Trophoblast cell (in vitro differentiated cells and primary cell): ENCODE measurements around the gene FBXW9.
A peak's percentile ranks its signal among the peaks of the same experiment; 100 is the strongest.

ENCODE experiments used
- DNase-seq, 2 donors: peaks; one replicate each; pipeline ENCODE4 v3.0.0-alpha.2; 2016
- H2AFZ ChIP-seq: 2 replicates; pipeline ENCODE4 v1.6.1; 2013; ENCODE audit warnings: low read length, moderate library complexity, mild to moderate bottlenecking; ENCODE audit not compliant: insufficient read depth, poor library complexity
- H2AK5ac ChIP-seq: 2 replicates; pipeline ENCODE4 v1.6.1; 2013; ENCODE audit warnings: mild to moderate bottlenecking, low read length
- H2BK120ac ChIP-seq: 2 replicates; pipeline ENCODE4 v1.6.1; 2013; ENCODE audit warnings: low read length, mild to moderate bottlenecking, moderate library complexity; ENCODE audit not compliant: insufficient read depth, poor library complexity
- H2BK12ac ChIP-seq: 2 replicates; pipeline ENCODE4 v1.6.1; 2013; ENCODE audit warnings: mild to moderate bottlenecking, low read length, moderate library complexity
- H2BK5ac ChIP-seq: 2 replicates; pipeline ENCODE4 v1.6.1; 2013; ENCODE audit warnings: low read length, low read depth, moderate library complexity, mild to moderate bottlenecking; ENCODE audit not compliant: poor library complexity
- H3K14ac ChIP-seq: 2 replicates; pipeline ENCODE4 v1.6.1; 2013; ENCODE audit warnings: mild to moderate bottlenecking, low read length
- H3K18ac ChIP-seq: 2 replicates; pipeline ENCODE4 v1.6.1; 2013; ENCODE audit warnings: mild to moderate bottlenecking, low read length
- H3K23ac ChIP-seq: 2 replicates; pipeline ENCODE4 v1.6.1; 2013; ENCODE audit warnings: low read length
- H3K27ac ChIP-seq: 2 replicates; pipeline ENCODE4 v1.5.1; 2013; ENCODE audit warnings: low read depth, mild to moderate bottlenecking, inconsistent platforms, low read length, moderate library complexity
- H3K27me3 ChIP-seq: 2 replicates; pipeline ENCODE4 v1.6.1; 2013; ENCODE audit warnings: inconsistent platforms, mild to moderate bottlenecking, low read length, moderate library complexity; ENCODE audit not compliant: insufficient read depth
- H3K36me3 ChIP-seq, 2 experiments: 1 replicate in 1 of 2; 2 replicates in 1 of 2; pipeline ENCODE4 v1.6.1; 2013; ENCODE audit warnings: low read length in 2 of 2, mild to moderate bottlenecking in 2 of 2, moderate library complexity in 1 of 2; ENCODE audit not compliant: insufficient read depth in 2 of 2, control insufficient read depth in 1 of 2
- H3K4ac ChIP-seq: 2 replicates; pipeline ENCODE4 v1.6.1; 2013; ENCODE audit warnings: low read depth, mild to moderate bottlenecking, low read length, moderate library complexity
- H3K4me1 ChIP-seq, 2 experiments: 1 replicate in 1 of 2; 2 replicates in 1 of 2; pipeline ENCODE4 v1.6.1; 2013; ENCODE audit warnings: low read length in 2 of 2, mild to moderate bottlenecking in 2 of 2, moderate library complexity in 1 of 2; ENCODE audit not compliant: insufficient read depth in 2 of 2, control insufficient read depth in 1 of 2
- H3K4me2 ChIP-seq: 2 replicates; pipeline ENCODE4 v1.6.1; 2013; ENCODE audit warnings: inconsistent platforms, mild to moderate bottlenecking, low read length, moderate library complexity
- H3K4me3 ChIP-seq: 2 replicates; pipeline ENCODE4 v1.5.1; 2013; ENCODE audit warnings: mild to moderate bottlenecking, low read depth, low read length, inconsistent platforms
- H3K79me1 ChIP-seq: one replicate; pipeline ENCODE4 v1.6.1; 2013; ENCODE audit warnings: low read length
- H3K79me2 ChIP-seq: 2 replicates; pipeline ENCODE4 v1.6.1; 2013; ENCODE audit warnings: low read length, mild to moderate bottlenecking; ENCODE audit not compliant: control insufficient read depth, insufficient read depth, poor library complexity
- H3K9ac ChIP-seq: 2 replicates; pipeline ENCODE4 v1.6.1; 2013; ENCODE audit warnings: mild to moderate bottlenecking, low read length
- H3K9me3 ChIP-seq: 2 replicates; pipeline ENCODE4 v1.6.1; 2013; ENCODE audit warnings: low read depth, mild to moderate bottlenecking, control low read depth, inconsistent platforms, low read length; ENCODE audit not compliant: insufficient read depth
- H4K12ac ChIP-seq: 2 replicates; pipeline ENCODE4 v1.6.1; 2013; ENCODE audit warnings: low read depth, mild to moderate bottlenecking, low read length, moderate library complexity
- H4K8ac ChIP-seq: 2 replicates; pipeline ENCODE4 v1.6.1; 2013; ENCODE audit warnings: low read depth, mild to moderate bottlenecking, low read length, moderate library complexity
- H4K91ac ChIP-seq: one replicate; pipeline ENCODE4 v1.6.1; 2013; ENCODE audit warnings: low read depth, mild to moderate bottlenecking, low read length, moderate library complexity
- WGBS: extraction: QIAGEN DNeasy Blood & Tissue Kit; methylation state at CpG from one replicate; pipeline ENCODE4 v1.1.7; 2013; ENCODE audit warnings: missing lambda C conversion rate; ENCODE audit not compliant: insufficient read length, insufficient coverage; ENCODE audit errors: extremely low coverage; 5-methylcytosine and 5-hydroxymethylcytosine counted together

FBXW9 gene

GRCh38 chr19:12667731-12668302 is 28.6 kb downstream of the FBXW9 start:
- Histone ChIP-seq H3K14ac (no peak overlapping the region), H3K4me1 (peaks cover 20 to 27% of the 10 kb centered on the region in 2 experiments), H4K91ac (no peak overlapping the region), H3K9me3 (no peaks in the 10 kb centered on the region), H3K79me2 (peaks cover 10% of the 10 kb centered on the region), H3K36me3 (peaks cover 36 to 38% of the 10 kb centered on the region in 2 experiments), H3K23ac (no peak overlapping the region), H3K4me3 (no peak overlapping the region), H4K12ac (peak overlapping the region; percentile 46), H3K79me1 (peaks cover 11% of the 10 kb centered on the region), H3K27ac (no peak overlapping the region), H2AK5ac (no peak overlapping the region), H3K4me2 (peak overlapping the region; percentile 91), H2BK12ac (no peak overlapping the region), H2BK5ac (no peak overlapping the region), H3K4ac (no peak overlapping the region), H2BK120ac (no peak overlapping the region), H3K9ac (no peak overlapping the region), H3K27me3 (no peaks in the 10 kb centered on the region), H4K8ac (no peak overlapping the region), H3K18ac (peak overlapping the region; percentile 12), H2AFZ (no peak overlapping the region)
- WGBS: no CpG with 5 or more reads among the region's 4 CpGs
- DNase-seq: no peak

GRCh38 chr19:12666265-12667048 is 30.0 kb downstream of the FBXW9 start, which contains the start of the genes MAN2B1 and WDR83:
Gene MAN2B1, minus strand, starts transcription at chr19:12666742. Its CDS starts 41 bp downstream, at chr19:12666701.
Gene WDR83, plus strand, starts transcription at chr19:12666807. Its CDS starts 2,984 bp downstream, at chr19:12669791.
- Histone ChIP-seq H2BK120ac (no peak within 1 kb of the TSS), H3K14ac (peak within 1 kb of the TSS; percentile 63), H3K27ac (no peak within 1 kb of the TSS), H3K27me3 (no peaks in the 10 kb centered on the region), H3K36me3 (peaks cover 34 to 36% of the 10 kb centered on the region in 2 experiments), H2AFZ (peak within 1 kb of the TSS; percentile 65), H3K9me3 (no peaks in the 10 kb centered on the region), H2BK12ac (no peak within 1 kb of the TSS), H4K12ac (peak within 1 kb of the TSS; percentile 32), H3K4me1 (peaks cover 20 to 27% of the 10 kb centered on the region in 2 experiments), H2BK5ac (peak within 1 kb of the TSS; percentile 10), H3K9ac (peak within 1 kb of the TSS; percentile 84), H3K79me2 (peaks cover 10% of the 10 kb centered on the region), H4K91ac (peak within 1 kb of the TSS; percentile 48), H3K79me1 (peaks cover 11% of the 10 kb centered on the region), H4K8ac (peak within 1 kb of the TSS; percentile 69), H3K4me3 (peak within 1 kb of the TSS; percentile 86), H3K4ac (peak within 1 kb of the TSS; percentile 4), H2AK5ac (no peak within 1 kb of the TSS), H3K4me2 (peak within 1 kb of the TSS; percentile 75), H3K18ac (peak within 1 kb of the TSS; percentile 57), H3K23ac (no peak within 1 kb of the TSS)
- WGBS: no CpG with 5 or more reads among the region's 46 CpGs
- peak; percentile 79 to 81 for DNase-seq

- H3K9me3 ChIP-seq: no peaks in the 10 kb centered on the region
- H3K4me3 ChIP-seq: peak overlapping the region; percentile 86
- peak overlapping the region; percentile 69 for H4K8ac ChIP-seq
- H3K9ac ChIP-seq: peak overlapping the region; percentile 55
- DNase-seq: peak in 1 of 2 donors; percentile 1
- H3K4me2 ChIP-seq: peak overlapping the region; percentile 75
- H3K14ac ChIP-seq: peak overlapping the region; percentile 63
- H3K79me2 ChIP-seq: peaks cover 10% of the 10 kb centered on the region
- H2BK120ac ChIP-seq: no peak overlapping the region
- no peak overlapping the region for H2BK5ac ChIP-seq
- H3K36me3 ChIP-seq: peaks cover 41% of the 10 kb centered on the region in 2 experiments
- peaks cover 11% of the 10 kb centered on the region for H3K79me1 ChIP-seq
- H4K12ac ChIP-seq: peak overlapping the region; percentile 9
- H2BK12ac ChIP-seq: no peak overlapping the region
- no peak overlapping the region for H2AK5ac ChIP-seq
- no peaks in the 10 kb centered on the region for H3K27me3 ChIP-seq
- WGBS: no CpG with 5 or more reads among the region's 12 CpGs
- H3K4ac ChIP-seq: no peak overlapping the region
- no peak overlapping the region for H3K18ac ChIP-seq
- H3K4me1 ChIP-seq: peaks cover 19 to 27% of the 10 kb centered on the region in 2 experiments
- no peak overlapping the region for H3K27ac ChIP-seq
- no peak overlapping the region for H3K23ac ChIP-seq
- no peak overlapping the region for H4K91ac ChIP-seq
- peak overlapping the region; percentile 65 for H2AFZ ChIP-seq
Measured at GRCh38 chr19:12665671-12666264, 30.7 kb downstream of the FBXW9 start.

- Histone ChIP-seq H3K79me1 (peaks cover 11% of the 10 kb centered on the region), H3K79me2 (peaks cover 10% of the 10 kb centered on the region), H3K4me1 (peaks cover 14 to 22% of the 10 kb centered on the region in 2 experiments), H3K9me3 (no peaks in the 10 kb centered on the region), H2BK120ac (no peak overlapping the region), H3K9ac (no peak overlapping the region), H2AK5ac (no peak overlapping the region), H3K4me2 (no peak overlapping the region), H3K4ac (no peak overlapping the region), H2BK5ac (no peak overlapping the region), H3K14ac (no peak overlapping the region), H3K4me3 (no peak overlapping the region), H2AFZ (no peak overlapping the region), H4K12ac (no peak overlapping the region), H3K27me3 (no peaks in the 10 kb centered on the region), H3K18ac (no peak overlapping the region), H2BK12ac (no peak overlapping the region), H4K8ac (no peak overlapping the region), H3K36me3 (peaks cover 38 to 41% of the 10 kb centered on the region in 2 experiments), H3K23ac (no peak overlapping the region), H3K27ac (no peak overlapping the region), H4K91ac (no peak overlapping the region)
- WGBS: no CpG with 5 or more reads among the region's 10 CpGs
- DNase-seq: peak in 1 of 2 donors; percentile 26
Measured at GRCh38 chr19:12665281-12665573, 31.2 kb downstream of the FBXW9 start.
